Suppressor macrophage treated with lipopolysaccharide for 4 hours (primary cell): ENCODE measurements around the gene STOML3.

Experiments
- DNase-seq: peaks from one replicate; pipeline ENCODE4 v3.0.0-alpha.2; 2020

STOML3 gene

DNA sequence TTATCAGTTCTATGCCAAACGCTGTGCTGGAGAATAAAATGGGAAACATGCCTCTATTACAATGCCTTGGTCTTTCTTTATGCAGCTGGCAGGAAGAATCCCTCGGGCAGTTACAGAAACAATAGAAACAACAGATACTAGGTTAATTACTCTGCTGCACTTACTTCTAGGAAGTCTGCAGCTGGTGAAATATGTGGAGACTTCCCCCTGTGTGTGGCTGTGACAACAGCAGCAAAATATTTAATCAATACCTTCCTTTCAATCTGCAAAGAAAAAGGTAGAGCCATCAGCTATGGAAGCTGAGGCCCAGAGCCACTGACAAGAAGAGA is 9.9 kb downstream of the STOML3 start:
- no peak for DNase-seq

DNA sequence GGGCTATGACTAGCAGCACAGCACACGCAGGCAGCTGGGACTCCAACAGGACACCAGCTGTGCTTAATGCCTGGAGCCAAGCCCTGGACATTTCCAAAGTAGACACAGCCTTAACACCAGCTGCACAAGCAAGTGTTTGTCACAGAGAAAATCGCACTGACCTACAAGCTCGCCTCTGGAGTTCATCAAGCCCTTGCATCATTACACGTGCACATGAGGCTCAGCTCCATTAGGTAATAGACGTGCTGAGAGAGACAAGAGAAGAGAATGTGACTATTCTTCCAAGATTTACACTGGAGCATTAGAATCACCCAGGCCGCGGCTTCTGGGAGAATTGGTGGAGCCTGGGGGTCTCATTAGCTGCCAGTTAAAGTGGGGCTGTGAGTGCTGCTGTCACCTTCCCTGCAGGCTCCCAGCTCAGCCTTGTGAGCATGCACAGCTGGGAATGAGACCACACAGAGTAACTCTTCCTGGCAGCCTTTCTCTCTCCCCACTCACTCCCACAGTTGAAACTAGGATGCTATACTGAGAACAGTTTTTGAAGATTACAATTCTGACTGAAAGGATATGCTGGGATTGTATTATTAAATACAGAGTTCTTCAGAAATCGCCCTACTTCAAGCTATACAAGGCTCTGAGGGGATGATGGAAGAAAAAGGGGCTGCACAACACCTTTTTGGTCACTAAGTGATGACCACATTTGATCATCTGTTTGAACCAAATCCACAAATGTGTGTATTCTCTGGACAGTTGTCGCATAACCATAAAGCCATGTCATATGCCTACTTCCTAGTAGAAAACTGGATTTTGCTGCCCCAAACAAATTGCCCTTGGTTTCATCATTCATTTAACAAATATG is 10.5 kb downstream of the STOML3 start:
- DNase-seq, result no peak

GRCh38 chr13:38970380-38971051 is 20.1 kb downstream of the STOML3 start:
- no peak for DNase-seq

DNA sequence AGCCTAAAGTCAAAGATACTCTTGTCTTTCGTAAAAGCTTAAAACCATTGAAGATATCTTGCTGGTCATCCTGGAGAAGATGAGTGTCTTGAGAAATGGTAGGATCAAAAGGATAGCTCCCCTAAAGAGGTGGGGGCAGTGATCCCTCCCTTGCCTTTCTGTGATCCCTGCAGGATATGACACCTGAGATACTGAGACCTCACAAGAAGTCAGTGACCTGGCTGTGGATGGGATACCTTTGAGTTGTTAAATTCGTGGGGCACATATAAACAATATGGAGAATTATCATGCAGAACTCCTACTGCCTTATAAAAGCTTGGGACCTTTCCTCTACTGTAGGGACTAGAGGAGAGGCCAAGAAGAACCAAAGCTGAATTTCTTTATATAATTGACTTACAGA is 21.4 kb downstream of the STOML3 start:
- DNase-seq, result no peak

DNA sequence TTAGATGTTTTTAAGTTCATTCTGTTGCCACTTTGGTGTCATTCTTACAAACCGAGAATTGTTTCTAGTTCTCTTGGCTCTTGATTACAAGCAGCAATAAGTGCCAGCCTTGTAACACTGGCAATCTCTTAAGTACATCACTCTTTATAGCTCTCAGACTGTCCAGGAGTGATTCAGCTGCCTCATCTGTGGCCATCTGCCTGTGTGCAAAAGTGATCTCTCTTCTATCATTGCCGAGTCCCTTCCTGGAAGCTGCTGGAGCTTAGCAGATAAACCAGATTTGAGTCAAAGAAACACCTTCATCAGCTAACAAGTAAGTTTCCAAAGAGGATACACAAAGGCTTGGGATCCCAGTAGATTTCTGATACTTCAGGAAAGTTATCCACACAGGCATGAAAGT is 23.2 kb downstream of the STOML3 start:
- no peak for DNase-seq

- no peak for DNase-seq
Measured at GRCh38 chr13:38965281-38965680, 25.4 kb downstream of the STOML3 start.

DNA sequence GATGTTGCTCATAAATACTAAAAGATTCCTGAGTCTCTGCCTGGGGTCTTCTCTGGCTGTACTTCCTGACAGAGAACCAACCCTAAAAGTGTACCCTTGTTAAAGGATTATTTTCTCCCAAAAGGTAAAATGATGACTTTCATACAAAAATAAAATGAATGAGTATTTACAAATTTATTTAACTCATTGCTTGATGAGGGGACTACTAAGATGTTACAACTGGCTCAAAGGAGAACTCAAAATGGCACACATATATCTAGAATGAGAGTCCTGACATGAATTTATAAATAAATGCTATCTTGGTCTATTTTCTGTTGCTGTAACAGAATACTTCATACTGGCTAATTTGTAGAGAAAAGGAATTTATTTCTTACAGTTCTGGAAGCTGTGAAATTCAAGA is 30.5 kb downstream of the STOML3 start:
- DNase-seq, result no peak

GRCh38 chr13:38957794-38958592 is 32.6 kb downstream of the STOML3 start:
- no peak for DNase-seq

DNA sequence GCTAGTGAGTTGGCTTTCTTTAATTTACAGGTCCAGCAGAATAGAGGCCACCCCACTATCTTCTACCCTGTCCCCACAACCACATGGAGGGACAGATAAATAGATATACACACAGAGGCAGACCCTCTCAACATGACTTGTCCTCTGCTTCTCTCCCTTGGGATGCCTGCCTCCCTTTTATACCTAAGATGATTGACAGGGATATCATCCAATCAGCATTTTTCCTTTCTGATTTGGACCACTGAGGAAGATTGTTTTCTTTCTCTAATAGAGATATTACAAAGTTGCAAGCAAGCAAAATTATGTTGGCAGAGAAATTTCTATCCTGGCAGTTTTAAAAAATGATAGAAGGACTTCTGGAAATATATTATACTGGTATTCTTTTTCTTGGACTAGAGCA is 35.8 kb downstream of the STOML3 start:
- DNase-seq, result no peak

- DNase-seq, result no peak
Measured at GRCh38 chr13:38954291-38954690, 36.3 kb downstream of the STOML3 start.

GRCh38 chr13:38952827-38953226 is 37.8 kb downstream of the STOML3 start:
- DNase-seq, result no peak

DNA sequence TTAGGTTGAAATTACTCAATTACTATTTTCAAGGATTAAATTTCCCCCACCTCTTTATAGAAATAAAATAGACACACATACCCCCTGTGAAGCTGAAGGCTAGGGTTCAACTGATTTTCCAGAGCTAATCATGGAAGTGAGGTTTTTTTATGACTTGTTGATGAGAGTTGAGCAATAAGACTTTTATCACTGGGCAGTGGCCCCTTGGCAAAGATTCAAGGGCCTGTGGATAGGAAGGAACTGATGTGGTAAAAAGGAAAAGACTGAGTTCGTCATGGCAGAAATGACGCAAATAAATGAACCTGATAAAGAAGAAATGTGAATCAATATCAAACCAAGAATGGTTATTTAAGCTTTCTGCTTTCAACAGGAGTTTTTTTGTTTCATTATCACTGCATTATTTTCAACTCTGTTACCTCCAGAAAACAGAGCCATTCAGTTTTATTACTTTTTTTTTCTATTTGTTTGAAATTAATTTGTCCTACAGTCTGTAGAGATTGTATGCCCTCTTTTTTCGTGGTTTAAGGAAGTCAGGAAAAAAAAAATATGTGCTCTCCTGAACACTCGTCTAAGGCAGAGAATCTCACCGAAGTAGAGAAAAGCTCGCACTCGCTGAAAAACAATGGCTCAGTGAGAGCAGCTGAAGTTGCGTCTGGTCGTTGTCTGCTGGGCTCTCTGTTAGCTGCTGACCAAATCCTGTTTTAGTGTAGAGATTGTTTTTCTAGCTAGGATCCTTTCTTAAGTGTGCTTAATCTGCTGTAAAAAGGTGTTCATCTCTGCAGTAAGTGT is 38.9 kb downstream of the STOML3 start:
- DNase-seq, result no peak

GRCh38 chr13:38950987-38951386 is 39.6 kb downstream of the STOML3 start:
- DNase-seq, result no peak

GRCh38 chr13:38947054-38947453 is 43.6 kb downstream of the STOML3 start:
- DNase-seq, result no peak

DNA sequence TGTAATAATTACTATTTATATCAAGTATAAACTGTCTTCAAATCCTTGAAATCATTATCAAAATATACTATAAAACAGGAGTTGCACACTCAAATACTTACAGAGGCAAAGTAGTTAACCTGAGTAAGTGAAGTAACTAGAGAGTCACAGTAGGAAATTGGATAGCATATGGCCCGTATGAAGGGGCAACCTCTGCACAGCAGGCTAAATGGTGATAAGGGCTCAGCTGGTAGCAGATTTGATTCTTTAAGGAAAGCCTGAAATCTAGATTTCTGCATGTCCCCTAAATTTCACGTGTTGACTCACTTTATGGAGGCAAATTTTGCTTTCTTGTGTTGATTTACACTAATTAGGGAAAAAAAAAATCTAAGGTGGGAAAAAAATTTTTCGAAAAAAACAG is 46.4 kb downstream of the STOML3 start:
- DNase-seq, result no peak

GRCh38 chr13:38943231-38943630 is 47.4 kb downstream of the STOML3 start:
- no peak for DNase-seq

GRCh38 chr13:38941353-38941945 is 49.2 kb downstream of the STOML3 start:
- DNase-seq, result no peak

- no peak for DNase-seq
Measured at GRCh38 chr13:38933786-38934185, 56.8 kb downstream of the STOML3 start.

DNA sequence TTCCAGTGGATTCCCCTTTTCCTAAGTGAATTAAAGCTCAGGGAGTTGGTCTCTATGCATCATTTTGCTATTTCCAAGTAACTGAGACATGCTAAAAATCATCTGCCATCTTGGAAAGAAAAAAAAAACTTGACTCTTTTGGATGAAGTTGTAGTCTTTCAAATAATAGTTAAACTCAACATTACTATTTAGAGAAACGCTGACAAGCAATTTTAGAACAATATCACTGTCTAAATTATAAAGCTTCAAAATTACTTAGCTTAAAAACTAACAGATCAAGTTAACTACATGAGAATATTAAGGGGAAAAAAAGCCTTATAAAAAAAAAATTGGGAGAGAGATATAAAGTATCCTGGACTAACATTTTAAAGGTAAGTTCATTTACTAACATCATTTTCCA is 68.5 kb downstream of the STOML3 start:
- no peak for DNase-seq

GRCh38 chr13:38921081-38921480 is 69.5 kb downstream of the STOML3 start:
- DNase-seq, result no peak
